Prostate gland (tissue), 2 donors: ENCODE results near the gene FMNL2. TPM values are rescaled to one million over a fixed set of nuclear protein-coding genes. Genes with fewer than 3 reads are reported as not detected.

ENCODE experiments used
- DNase-seq: peaks from one replicate; pipeline ENCODE4 v3.0.0-alpha.2; 2019; ENCODE audit warnings: low spot score
- H3K27ac ChIP-seq, 2 donors: fragments of 200-600 bp; sonication (generic); 2 replicates each; pipeline ENCODE4 v1.5.1; 2017 to 2019
- H3K27me3 ChIP-seq: fragments of 200-600 bp; sonication (generic); replicated peaks from 2 replicates; pipeline ENCODE4 v1.5.1; 2019; ENCODE audit not compliant: insufficient read depth
- H3K36me3 ChIP-seq, 2 donors: fragments of 200-600 bp; sonication (generic); 1 replicate in 1 of 2; 2 replicates in 1 of 2; pipeline versions ENCODE4 v1.5.1 to v1.8.1; 2017 to 2019
- H3K4me1 ChIP-seq: fragments of 200-600 bp; sonication (generic); replicated peaks from 2 replicates; pipeline ENCODE4 v1.5.1; 2019
- H3K4me3 ChIP-seq, 2 donors: fragments of 200-600 bp; sonication (generic); 2 replicates each; pipeline ENCODE4 v1.5.1; 2017 to 2019
- H3K9me3 ChIP-seq: fragments of 200-600 bp; sonication (generic); 2 replicates; pipeline ENCODE4 v1.5.1; 2017
- POLR2A ChIP-seq: fragments of 450-650 bp; IDR thresholded peaks from one replicate; pipeline ENCODE4 v1.6.1; 2016; ENCODE audit warnings: antibody characterized with exemption, mild to moderate bottlenecking
- POLR2AphosphoS5 ChIP-seq: sonication (generic); formaldehyde crosslinking; IDR thresholded peaks from one replicate; pipeline ENCODE4 v1.6.1; 2017; ENCODE audit warnings: antibody characterized with exemption
- WGBS: methylation state at CpG from one replicate; pipeline ENCODE4 v1.1.5; 2018; 5-methylcytosine and 5-hydroxymethylcytosine counted together
- intact Hi-C: fragments of 100-400 bp; cut with DNase I; formaldehyde crosslinking; loops from one replicate; pipeline ENCODE4 v1.14.2; 2022
- total RNA-seq, 2 donors: library from RNA; depleted of rRNA; stranded (reverse); fragments of >200 nt; gene quantifications; one replicate each; pipeline ENCODE4 v1.1.0, GENCODE V29; 2016
- TF ChIP-seq, protein P1 (sequence below), 4 experiments: fragments of 200-600 bp in 2 of 4; fragments of 450-650 bp in 2 of 4; sonication (generic) in 2 of 4; IDR thresholded peaks; 1 replicate in 3 of 4; 2 replicates in 1 of 4; pipeline ENCODE4 v1.5.1; 2016 to 2019; ENCODE audit warnings: antibody characterized with exemption in 4 of 4, mild to moderate bottlenecking in 2 of 4, moderate library complexity in 2 of 4

FMNL2 gene
- total RNA-seq, 2 donors from 2014 or later: 9.8 to 19.4 TPM

DNA sequence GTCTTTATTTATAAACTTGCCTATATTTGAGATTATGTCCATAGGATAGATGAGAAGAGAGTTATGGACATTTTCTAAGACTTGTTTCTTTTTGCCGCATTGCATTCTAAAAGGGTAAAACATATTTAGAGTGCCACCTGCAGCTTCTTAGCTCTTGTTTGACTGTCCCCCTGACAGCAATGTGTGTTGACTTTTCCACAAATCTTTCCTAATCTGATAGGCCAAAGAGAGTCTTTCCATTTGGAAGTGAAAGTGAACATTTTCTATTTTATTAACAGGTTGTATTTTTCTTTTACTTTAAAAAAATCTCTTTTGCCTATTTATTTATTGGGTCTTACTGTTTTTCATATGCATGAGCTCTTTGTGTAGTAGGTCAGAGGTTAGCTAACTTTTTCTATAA is 58.4 kb downstream of the FMNL2 start:
- Histone ChIP-seq H3K4me3 (no peak overlapping the region), H3K4me1 (no peaks in the 10 kb centered on the region), H3K27me3 (no peaks in the 10 kb centered on the region), H3K36me3 (no peaks in the 10 kb centered on the region), H3K27ac (no peak overlapping the region), H3K9me3 (no peaks in the 10 kb centered on the region)
- no peak for TF ChIP-seq POLR2A
- TF ChIP-seq POLR2AphosphoS5: no peak
- TF ChIP-seq, protein P1, sequence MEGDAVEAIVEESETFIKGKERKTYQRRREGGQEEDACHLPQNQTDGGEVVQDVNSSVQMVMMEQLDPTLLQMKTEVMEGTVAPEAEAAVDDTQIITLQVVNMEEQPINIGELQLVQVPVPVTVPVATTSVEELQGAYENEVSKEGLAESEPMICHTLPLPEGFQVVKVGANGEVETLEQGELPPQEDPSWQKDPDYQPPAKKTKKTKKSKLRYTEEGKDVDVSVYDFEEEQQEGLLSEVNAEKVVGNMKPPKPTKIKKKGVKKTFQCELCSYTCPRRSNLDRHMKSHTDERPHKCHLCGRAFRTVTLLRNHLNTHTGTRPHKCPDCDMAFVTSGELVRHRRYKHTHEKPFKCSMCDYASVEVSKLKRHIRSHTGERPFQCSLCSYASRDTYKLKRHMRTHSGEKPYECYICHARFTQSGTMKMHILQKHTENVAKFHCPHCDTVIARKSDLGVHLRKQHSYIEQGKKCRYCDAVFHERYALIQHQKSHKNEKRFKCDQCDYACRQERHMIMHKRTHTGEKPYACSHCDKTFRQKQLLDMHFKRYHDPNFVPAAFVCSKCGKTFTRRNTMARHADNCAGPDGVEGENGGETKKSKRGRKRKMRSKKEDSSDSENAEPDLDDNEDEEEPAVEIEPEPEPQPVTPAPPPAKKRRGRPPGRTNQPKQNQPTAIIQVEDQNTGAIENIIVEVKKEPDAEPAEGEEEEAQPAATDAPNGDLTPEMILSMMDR (IDR thresholded peaks at IDR 0.05): no peak
- WGBS: 53% methylated on average over 1 of the region's 1 CpG
- intact Hi-C loops: no loop called here
- DNase-seq: no peak

DNA sequence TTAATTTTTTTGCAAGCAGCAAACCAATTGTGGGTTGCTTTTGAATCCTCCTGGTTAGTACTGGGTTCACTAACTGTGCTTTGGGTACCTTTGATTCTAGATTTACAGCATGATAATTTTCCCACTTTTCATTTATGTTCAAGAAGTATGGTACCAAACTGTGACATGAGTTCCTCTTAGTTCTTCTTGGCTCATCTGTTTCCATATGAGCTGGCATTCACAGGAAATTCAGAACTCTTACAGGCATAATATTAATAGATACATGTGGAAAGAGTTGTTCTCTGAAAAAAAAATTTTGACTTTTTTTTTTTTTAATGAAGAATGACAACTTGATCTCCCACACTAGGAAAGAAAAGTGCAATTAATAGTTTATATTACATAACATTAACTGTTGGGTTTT is 59.4 kb downstream of the FMNL2 start:
- Histone ChIP-seq H3K9me3 (no peaks in the 10 kb centered on the region), H3K27ac (no peak overlapping the region), H3K4me1 (no peaks in the 10 kb centered on the region), H3K27me3 (no peaks in the 10 kb centered on the region), H3K36me3 (no peaks in the 10 kb centered on the region), H3K4me3 (no peak overlapping the region)
- TF ChIP-seq, protein P1 (IDR thresholded peaks at IDR 0.05): no peak
- no peak for TF ChIP-seq POLR2AphosphoS5
- TF ChIP-seq POLR2A: no peak
- intact Hi-C loops: no loop called here
- no peak for DNase-seq

DNA sequence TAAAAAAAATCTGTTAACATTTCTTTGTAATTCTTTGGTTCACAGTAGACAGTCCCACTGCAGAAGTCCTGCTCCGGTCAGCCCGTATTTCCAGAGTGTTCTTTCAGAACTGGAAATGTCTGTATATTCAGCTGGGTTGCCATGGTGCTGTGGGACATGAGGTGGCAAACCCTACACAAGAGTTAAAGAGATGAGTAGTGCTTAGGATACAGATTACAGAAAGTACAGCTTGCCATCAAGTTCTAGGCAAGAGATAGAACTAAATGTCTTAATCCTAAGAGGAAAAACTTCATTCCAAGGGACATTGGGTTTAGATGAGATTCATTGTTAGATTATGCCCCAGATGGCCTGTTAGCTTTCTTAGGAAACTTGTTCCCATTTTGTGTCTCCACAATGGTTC is 60.1 kb downstream of the FMNL2 start:
- TF ChIP-seq POLR2A: no peak
- Histone ChIP-seq H3K36me3 (no peaks in the 10 kb centered on the region), H3K4me3 (no peak overlapping the region), H3K27me3 (no peaks in the 10 kb centered on the region), H3K27ac (peak overlapping the region in 1 of 2 donors; percentile 41), H3K9me3 (no peaks in the 10 kb centered on the region), H3K4me1 (no peaks in the 10 kb centered on the region)
- 42% methylated on average over 2 of the region's 2 CpGs for WGBS
- DNase-seq: no peak
- intact Hi-C loops: loop anchor here (5.0 kb wide), 2 partner anchors 58 to 72 kb away; partner anchors contain the start of gene FMNL2

DNA sequence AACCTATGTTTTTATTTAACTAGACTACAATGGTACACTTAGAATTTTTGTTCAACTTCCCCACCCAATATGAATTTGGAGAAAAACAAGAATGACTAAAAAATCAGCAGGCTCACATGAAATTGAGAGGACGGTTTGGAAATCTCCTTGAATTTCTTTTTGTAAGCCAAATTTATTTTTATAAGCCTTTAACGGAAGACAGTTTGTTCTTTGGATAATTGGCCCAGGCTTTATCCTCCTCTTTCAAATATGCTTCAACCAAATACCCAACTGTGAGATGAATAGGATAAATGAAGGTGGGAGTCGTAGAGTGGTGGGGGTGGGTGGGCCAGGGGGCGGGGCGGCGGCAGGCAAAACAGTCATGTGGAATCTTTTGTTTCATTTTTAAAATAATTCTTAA is 60.6 kb downstream of the FMNL2 start:
- TF ChIP-seq POLR2A: no peak
- TF ChIP-seq POLR2AphosphoS5: no peak
- TF ChIP-seq, protein P1 (IDR thresholded peaks at IDR 0.05): no peak
- Histone ChIP-seq H3K27me3 (no peaks in the 10 kb centered on the region), H3K27ac (peak overlapping the region; percentile 31 to 41), H3K4me3 (peak overlapping the region; percentile 1 to 11), H3K9me3 (no peaks in the 10 kb centered on the region), H3K36me3 (no peaks in the 10 kb centered on the region), H3K4me1 (no peaks in the 10 kb centered on the region)
- WGBS: 13% methylated on average over 6 of the region's 6 CpGs
- no peak for DNase-seq
- intact Hi-C loops: loop anchor here (5.0 kb wide), 2 partner anchors 58 to 72 kb away; partner anchors contain the start of gene FMNL2

DNA sequence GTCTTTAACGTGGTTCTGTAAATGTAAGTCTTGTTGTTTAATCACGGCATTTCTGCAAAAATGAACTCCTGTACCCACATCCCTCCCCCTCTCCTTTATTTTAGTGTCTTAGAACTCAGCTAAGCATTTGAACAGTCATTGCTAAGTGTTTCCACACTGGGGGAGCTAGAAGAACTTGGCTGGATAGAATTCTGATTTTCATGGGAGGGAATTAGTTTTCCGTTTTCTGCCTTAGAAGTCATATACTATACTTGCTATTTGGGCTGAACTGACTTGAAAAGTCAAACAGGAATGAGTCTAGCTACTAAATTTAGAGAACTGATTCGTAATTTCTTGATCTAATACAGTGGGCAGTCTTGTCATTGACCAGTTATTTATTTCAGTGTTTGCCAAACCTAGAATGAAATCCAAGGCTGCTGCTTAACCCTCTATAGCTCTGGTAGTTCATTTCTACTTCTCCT is 61.1 kb downstream of the FMNL2 start:
- TF ChIP-seq, protein P1 (IDR thresholded peaks at IDR 0.05): no peak
- TF ChIP-seq POLR2AphosphoS5: no peak
- TF ChIP-seq POLR2A: no peak
- H3K27me3 ChIP-seq: no peaks in the 10 kb centered on the region
- 32% methylated on average over 4 of the region's 4 CpGs for WGBS
- no peaks in the 10 kb centered on the region for H3K36me3 ChIP-seq
- H3K4me1 ChIP-seq: no peaks in the 10 kb centered on the region
- no peaks in the 10 kb centered on the region for H3K9me3 ChIP-seq
- no peak for DNase-seq
- peak overlapping the region; percentile 31 to 41 for H3K27ac ChIP-seq
- intact Hi-C loops: loop anchor here (5.0 kb wide), 2 partner anchors 59 to 71 kb away; partner anchors contain the start of gene FMNL2
- H3K4me3 ChIP-seq: peak overlapping the region; percentile 1 to 11
